Thoracic aorta (tissue), 2 donors: Measurements from ENCODE around the gene TSPYL2. TPM values are rescaled to one million over a fixed set of nuclear protein-coding genes. Genes with fewer than 3 reads are reported as not detected.

Source experiments
- ATAC-seq: fragments of 150-250 bp; one replicate; pipeline ENCODE4 v1.8.0; 2017; ENCODE audit warnings: low read depth; ENCODE audit not compliant: insufficient number of reproducible peaks, low FRiP score
- DNase-seq: peaks from one replicate; pipeline ENCODE4 v3.0.0-alpha.2; 2020; ENCODE audit warnings: low spot score
- H3K27ac ChIP-seq, 2 donors: fragments of 200-600 bp; sonication (generic); 1 replicate in 1 of 2; 2 replicates in 1 of 2; pipeline ENCODE4 v1.5.1; 2016; ENCODE audit warnings: mild to moderate bottlenecking in 2 of 2, moderate library complexity in 2 of 2
- H3K27me3 ChIP-seq: fragments of 200-600 bp; sonication (generic); replicated peaks from 2 replicates; pipeline ENCODE4 v1.6.0; 2016; ENCODE audit warnings: mild to moderate bottlenecking; ENCODE audit not compliant: insufficient read depth
- H3K36me3 ChIP-seq: fragments of 200-600 bp; sonication (generic); one replicate; pipeline ENCODE4 v1.5.1; 2016
- H3K4me1 ChIP-seq, 2 donors: fragments of 200-600 bp; sonication (generic); 1 replicate in 1 of 2; 2 replicates in 1 of 2; pipeline versions ENCODE4 v1.5.1 to v1.6.0; 2016; ENCODE audit warnings: low read depth in 2 of 2, mild to moderate bottlenecking in 1 of 2; ENCODE audit not compliant: control insufficient read depth in 1 of 2
- H3K4me3 ChIP-seq: fragments of 200-600 bp; sonication (generic); 2 replicates; pipeline ENCODE4 v1.5.1; 2016; ENCODE audit warnings: mild to moderate bottlenecking
- H3K9me3 ChIP-seq: fragments of 200-600 bp; sonication (generic); 2 replicates; pipeline ENCODE4 v1.5.1; 2016
- CTCF ChIP-seq: fragments of 200-600 bp; sonication (generic); IDR thresholded peaks from one replicate; pipeline ENCODE4 v1.5.1; 2019; ENCODE audit warnings: antibody characterized with exemption
- total RNA-seq, 2 donors: library from RNA; depleted of rRNA; stranded (reverse); fragments of >200 nt; gene quantifications; one replicate each; pipeline versions ENCODE4 v1.1.0 to v1.2.3, GENCODE V29; 2016

The TSPYL2 gene
- total RNA-seq, 2 donors from 2014 or later, result 83.0 to 117 TPM

GRCh38 chrX:53082773-53083616 is 828 bp downstream of the TSPYL2 start:
- TF ChIP-seq CTCF, result no peak
- no peak for ATAC-seq
- Histone ChIP-seq H3K27ac (peak overlapping the region; percentile 88 to 93), H3K4me1 (peaks cover 5 to 42% of the 10 kb centered on the region in 2 donors), H3K27me3 (no peaks in the 10 kb centered on the region), H3K4me3 (peak overlapping the region; percentile 83), H3K9me3 (no peaks in the 10 kb centered on the region), H3K36me3 (peaks cover 12% of the 10 kb centered on the region)
- DNase-seq, result no peak

GRCh38 chrX:53084043-53084570 is 1.9 kb downstream of the TSPYL2 start:
- DNase-seq (no peak), ATAC-seq (no peak)
- no peak for TF ChIP-seq CTCF
- Histone ChIP-seq H3K9me3 (no peaks in the 10 kb centered on the region), H3K4me1 (peaks cover 5 to 47% of the 10 kb centered on the region in 2 donors), H3K27ac (peak overlapping the region in 1 of 2 donors; percentile 93), H3K36me3 (peaks cover 12% of the 10 kb centered on the region), H3K27me3 (no peaks in the 10 kb centered on the region), H3K4me3 (peak overlapping the region; percentile 83)

GRCh38 chrX:53084863-53085262 is 2.7 kb downstream of the TSPYL2 start:
- Histone ChIP-seq H3K4me3 (no peak overlapping the region), H3K27ac (peak overlapping the region in 1 of 2 donors; percentile 21), H3K9me3 (no peaks in the 10 kb centered on the region), H3K4me1 (peaks cover 5 to 47% of the 10 kb centered on the region in 2 donors), H3K36me3 (peaks cover 12% of the 10 kb centered on the region), H3K27me3 (no peaks in the 10 kb centered on the region)
- DNase-seq (no peak), ATAC-seq (no peak)
- TF ChIP-seq CTCF, result no peak

GRCh38 chrX:53085661-53086229 is 3.6 kb downstream of the TSPYL2 start:
- Histone ChIP-seq H3K4me1 (peaks cover 5 to 47% of the 10 kb centered on the region in 2 donors), H3K27me3 (no peaks in the 10 kb centered on the region), H3K36me3 (peaks cover 12% of the 10 kb centered on the region), H3K27ac (peak overlapping the region in 1 of 2 donors; percentile 95), H3K4me3 (no peak overlapping the region), H3K9me3 (no peaks in the 10 kb centered on the region)
- no peak for ATAC-seq
- no peak for TF ChIP-seq CTCF
- no peak for DNase-seq

- ATAC-seq (no peak), DNase-seq (no peak)
- H3K9me3 ChIP-seq, result no peaks in the 10 kb centered on the region
- no peak for TF ChIP-seq CTCF
- H3K27ac ChIP-seq, result peak overlapping the region in 1 of 2 donors; percentile 95
- H3K36me3 ChIP-seq, result peaks cover 12% of the 10 kb centered on the region
- H3K4me1 ChIP-seq, result peaks cover 5 to 47% of the 10 kb centered on the region in 2 donors
- H3K27me3 ChIP-seq, result no peaks in the 10 kb centered on the region
- no peak overlapping the region for H3K4me3 ChIP-seq
Observed at GRCh38 chrX:53086464-53086863, 4.3 kb downstream of the TSPYL2 start.
